ENCODE results near the gene TMEM8B.

TMEM8B gene

GRCh38 chr9:35829084-35829763 is at the start of gene TMEM8B:
Gene TMEM8B (plus strand): TSS chr9:35829228. CDS start chr9:35829448, 220 bp downstream.
- no peak for TF ChIP-seq JUND (IDR thresholded peaks at IDR 0.05; ENCODE audit: low read depth)
- peak; percentile 82 to 86 for DNase-seq (ENCODE audit: low read depth in 1 of 2, low spot score in 1 of 2)
- in situ Hi-C loops (cut with HindIII; ENCODE audit: low pct_unique_long_range_greater_than_20kb, low sequenced_read_pairs): no loop called here

GRCh38 chr9:35781066-35781465 is 48.0 kb upstream of the TMEM8B start:
- in situ Hi-C loops (cut with HindIII; ENCODE audit: low pct_unique_long_range_greater_than_20kb, low sequenced_read_pairs): no loop called here
- no peak for DNase-seq (ENCODE audit: low read depth in 1 of 2, low spot score in 1 of 2)
- TF ChIP-seq JUND (IDR thresholded peaks at IDR 0.05; ENCODE audit: low read depth): no peak

GRCh38 chr9:35783418-35783817 is 45.6 kb upstream of the TMEM8B start:
- in situ Hi-C loops (cut with HindIII; ENCODE audit: low pct_unique_long_range_greater_than_20kb, low sequenced_read_pairs): no loop called here
- no peak for DNase-seq (ENCODE audit: low read depth in 1 of 2, low spot score in 1 of 2)
- TF ChIP-seq JUND (IDR thresholded peaks at IDR 0.05; ENCODE audit: low read depth): no peak

- in situ Hi-C loops (cut with HindIII; ENCODE audit: low pct_unique_long_range_greater_than_20kb, low sequenced_read_pairs): no loop called here
- no peak for DNase-seq (ENCODE audit: low read depth in 1 of 2, low spot score in 1 of 2)
- no peak for TF ChIP-seq JUND (IDR thresholded peaks at IDR 0.05; ENCODE audit: low read depth)
These were observed 39.5 kb upstream of the TMEM8B start for GRCh38 chr9:35789541-35789940.

- in situ Hi-C loops (cut with HindIII; ENCODE audit: low pct_unique_long_range_greater_than_20kb, low sequenced_read_pairs): no loop called here
- no peak for TF ChIP-seq JUND (IDR thresholded peaks at IDR 0.05; ENCODE audit: low read depth)
- DNase-seq (ENCODE audit: low read depth in 1 of 2, low spot score in 1 of 2): no peak
These were observed 39.0 kb upstream of the TMEM8B start for GRCh38 chr9:35790025-35790384.

- DNase-seq (ENCODE audit: low read depth in 1 of 2, low spot score in 1 of 2): peak; percentile 65 to 77
- in situ Hi-C loops (cut with HindIII; ENCODE audit: low pct_unique_long_range_greater_than_20kb, low sequenced_read_pairs): no loop called here
These were observed 38.4 kb upstream of the TMEM8B start for GRCh38 chr9:35790385-35791296.

GRCh38 chr9:35791297-35791921 is 37.6 kb upstream of the TMEM8B start, which contains the start of gene NPR2:
Gene NPR2 (plus strand): TSS chr9:35791591. CDS start chr9:35792409, 818 bp downstream.
- in situ Hi-C loops (cut with HindIII; ENCODE audit: low pct_unique_long_range_greater_than_20kb, low sequenced_read_pairs): no loop called here
- TF ChIP-seq JUND (IDR thresholded peaks at IDR 0.05; ENCODE audit: low read depth): no peak
- no peak for DNase-seq (ENCODE audit: low read depth in 1 of 2, low spot score in 1 of 2)

More at GRCh38 chr9:35790385-35791296, 38.4 kb upstream of the TMEM8B start:
- no peak for TF ChIP-seq JUND (IDR thresholded peaks at IDR 0.05; ENCODE audit: low read depth)

- in situ Hi-C loops (cut with HindIII; ENCODE audit: low pct_unique_long_range_greater_than_20kb, low sequenced_read_pairs): no loop called here
- DNase-seq (ENCODE audit: low read depth in 1 of 2, low spot score in 1 of 2): no peak
- TF ChIP-seq JUND (IDR thresholded peaks at IDR 0.05; ENCODE audit: low read depth): no peak
These were observed 36.8 kb upstream of the TMEM8B start for GRCh38 chr9:35792024-35792813.

GRCh38 chr9:35792826-35793225 is 36.2 kb upstream of the TMEM8B start:
- TF ChIP-seq JUND (IDR thresholded peaks at IDR 0.05; ENCODE audit: low read depth): no peak
- no peak for DNase-seq (ENCODE audit: low read depth in 1 of 2, low spot score in 1 of 2)
- in situ Hi-C loops (cut with HindIII; ENCODE audit: low pct_unique_long_range_greater_than_20kb, low sequenced_read_pairs): no loop called here

GRCh38 chr9:35793461-35793860 is 35.6 kb upstream of the TMEM8B start:
- no peak for DNase-seq (ENCODE audit: low read depth in 1 of 2, low spot score in 1 of 2)
- TF ChIP-seq JUND (IDR thresholded peaks at IDR 0.05; ENCODE audit: low read depth): no peak
- in situ Hi-C loops (cut with HindIII; ENCODE audit: low pct_unique_long_range_greater_than_20kb, low sequenced_read_pairs): no loop called here

- no peak for DNase-seq (ENCODE audit: low read depth in 1 of 2, low spot score in 1 of 2)
- in situ Hi-C loops (cut with HindIII; ENCODE audit: low pct_unique_long_range_greater_than_20kb, low sequenced_read_pairs): no loop called here
These were observed 33.3 kb upstream of the TMEM8B start for GRCh38 chr9:35795695-35796094.

More at GRCh38 chr9:35795695-35796094, 33.3 kb upstream of the TMEM8B start:
- TF ChIP-seq JUND (IDR thresholded peaks at IDR 0.05; ENCODE audit: low read depth): no peak
